ENCODE results near the gene OTOP2. TPM values are rescaled to one million over a fixed set of nuclear protein-coding genes. Genes with fewer than 3 reads are reported as not detected.
"Not testable (repeated sequence)": the region's sequence is repeated elsewhere in the genome, so short reads cannot be mapped to it uniquely, and the experiment has no call there.

Gene OTOP2
- total RNA-seq, 1 experiment from 2014 or later, result not detected

GRCh38 chr17:74907012-74907411 lies 17.1 kb upstream of the OTOP2 start:
- ChIA-PET CTCF (no interaction called here), POLR2A (ENCODE audit: low non-redundant PET) (no interaction called here)
- no peaks in the 10 kb centered on the region for H3K4me1 ChIP-seq (ENCODE audit: insufficient read depth, low read length, poor library complexity, severe bottlenecking)
- TF ChIP-seq EZH2 (IDR thresholded peaks at IDR 0.05; ENCODE audit: borderline replicate concordance, low read depth, low read length, poor library complexity, severe bottlenecking), result no peak
- no peak for TF ChIP-seq CTCF (conservative IDR thresholded peaks at IDR 0.05; ENCODE audit: low read depth, low read length)
- no peaks in the 10 kb centered on the region for H3K36me3 ChIP-seq (ENCODE audit: insufficient read depth, low read length, poor library complexity, severe bottlenecking)
- H3K27me3 ChIP-seq (replicated peaks; ENCODE audit: insufficient read depth, low read depth, low read length, poor library complexity), result peaks cover 9% of the 10 kb centered on the region
- H3K27ac ChIP-seq (ENCODE audit: low read depth, low read length, poor library complexity, severe bottlenecking), result no peak overlapping the region
- no TSS peak for BruUV-seq (replicated peaks)
- no peaks in the 10 kb centered on the region for H3K9me3 ChIP-seq (ENCODE audit: low read depth, low read length, poor library complexity, severe bottlenecking)
- no peak overlapping the region for H3K4me3 ChIP-seq (ENCODE audit: low read depth, low read length, poor library complexity, severe bottlenecking)
- no peak for DNase-seq (ENCODE audit: low spot score)
- intact Hi-C loops (cut with micrococcal nuclease; ENCODE audit: unreplicated experiment), result no loop called here

- H3K4me3 ChIP-seq (ENCODE audit: low read depth, low read length, poor library complexity, severe bottlenecking); H3K27me3 ChIP-seq (replicated peaks; ENCODE audit: insufficient read depth, low read depth, low read length, poor library complexity); H3K36me3 ChIP-seq (ENCODE audit: insufficient read depth, low read length, poor library complexity, severe bottlenecking); H3K27ac ChIP-seq (ENCODE audit: low read depth, low read length, poor library complexity, severe bottlenecking); H3K9me3 ChIP-seq (ENCODE audit: low read depth, low read length, poor library complexity, severe bottlenecking); H3K4me1 ChIP-seq (ENCODE audit: insufficient read depth, low read length, poor library complexity, severe bottlenecking); DNase-seq (ENCODE audit: low spot score); BruUV-seq (replicated peaks); intact Hi-C loops (cut with micrococcal nuclease; ENCODE audit: unreplicated experiment); POLR2A ChIA-PET (ENCODE audit: low non-redundant PET); CTCF ChIA-PET: not testable (repeated sequence)
These were observed 15.0 kb upstream of the OTOP2 start for GRCh38 chr17:74909097-74909496.

- H3K4me3 ChIP-seq (ENCODE audit: low read depth, low read length, poor library complexity, severe bottlenecking); H3K27ac ChIP-seq (ENCODE audit: low read depth, low read length, poor library complexity, severe bottlenecking); H3K27me3 ChIP-seq (replicated peaks; ENCODE audit: insufficient read depth, low read depth, low read length, poor library complexity); H3K36me3 ChIP-seq (ENCODE audit: insufficient read depth, low read length, poor library complexity, severe bottlenecking); H3K4me1 ChIP-seq (ENCODE audit: insufficient read depth, low read length, poor library complexity, severe bottlenecking); H3K9me3 ChIP-seq (ENCODE audit: low read depth, low read length, poor library complexity, severe bottlenecking); BruUV-seq (replicated peaks); DNase-seq (ENCODE audit: low spot score); POLR2A ChIA-PET (ENCODE audit: low non-redundant PET); intact Hi-C loops (cut with micrococcal nuclease; ENCODE audit: unreplicated experiment); CTCF ChIA-PET: not testable (repeated sequence)
These were observed 12.7 kb upstream of the OTOP2 start for GRCh38 chr17:74911423-74911822.

- ChIA-PET POLR2A (ENCODE audit: low non-redundant PET) (no interaction called here), CTCF (no interaction called here)
- BruUV-seq (replicated peaks), result no TSS peak
- Histone ChIP-seq H3K4me1 (ENCODE audit: insufficient read depth, low read length, poor library complexity, severe bottlenecking) (peaks cover 7% of the 10 kb centered on the region), H3K9me3 (ENCODE audit: low read depth, low read length, poor library complexity, severe bottlenecking) (no peaks in the 10 kb centered on the region), H3K36me3 (ENCODE audit: insufficient read depth, low read length, poor library complexity, severe bottlenecking) (no peaks in the 10 kb centered on the region), H3K4me3 (ENCODE audit: low read depth, low read length, poor library complexity, severe bottlenecking) (no peak overlapping the region), H3K27me3 (replicated peaks; ENCODE audit: insufficient read depth, low read depth, low read length, poor library complexity) (no peaks in the 10 kb centered on the region), H3K27ac (ENCODE audit: low read depth, low read length, poor library complexity, severe bottlenecking) (no peak overlapping the region)
- DNase-seq (ENCODE audit: low spot score), result no peak
- no peak for TF ChIP-seq CTCF (conservative IDR thresholded peaks at IDR 0.05; ENCODE audit: low read depth, low read length)
- intact Hi-C loops (cut with micrococcal nuclease; ENCODE audit: unreplicated experiment), result no loop called here
These were observed 7.8 kb upstream of the OTOP2 start for GRCh38 chr17:74916136-74916850.

Data from A673 (cell line).